Astrocyte of the cerebellum (primary cell): Measurements from ENCODE around the gene STEEP1.

Source experiments
- DNase-seq: peaks from one replicate; pipeline ENCODE4 v3.0.0-alpha.2; 2011; ENCODE audit warnings: low read depth
- H3K4me3 ChIP-seq: 2 replicates; pipeline ENCODE4 v1.5.1; 2011; ENCODE audit warnings: mild to moderate bottlenecking, low read depth, low read length, moderate library complexity
- CTCF ChIP-seq: IDR thresholded peaks from 2 replicates; pipeline ENCODE4 v1.5.1; 2012; ENCODE audit warnings: low read length, low read depth, moderate library complexity, mild to moderate bottlenecking; ENCODE audit errors: missing control alignments
- in situ Hi-C: cut with HindIII; loops from 2 replicates; pipeline ENCODE4 v1.10.0; 2017; ENCODE audit warnings: low sequenced_read_pairs

The STEEP1 gene

GRCh38 chrX:119537487-119537886 lies 27.7 kb downstream of the STEEP1 start:
- H3K4me3 ChIP-seq = no peak overlapping the region
- DNase-seq = no peak
- in situ Hi-C loops = no loop called here
- no peak for TF ChIP-seq CTCF

GRCh38 chrX:119529345-119530276 lies 35.6 kb downstream of the STEEP1 start:
- no peak for DNase-seq
- TF ChIP-seq CTCF = no peak
- in situ Hi-C loops = no loop called here
- H3K4me3 ChIP-seq = no peak overlapping the region

GRCh38 chrX:119523664-119524184 lies 41.5 kb downstream of the STEEP1 start:
- no peak for TF ChIP-seq CTCF
- in situ Hi-C loops = no loop called here
- DNase-seq = no peak
- H3K4me3 ChIP-seq = no peak overlapping the region

- no peak for DNase-seq
- TF ChIP-seq CTCF = no peak
- no peak overlapping the region for H3K4me3 ChIP-seq
- in situ Hi-C loops = no loop called here
Measured at GRCh38 chrX:119521246-119521645, 44.0 kb downstream of the STEEP1 start.

- DNase-seq = no peak
- no peak overlapping the region for H3K4me3 ChIP-seq
- no peak for TF ChIP-seq CTCF
- in situ Hi-C loops = no loop called here
Measured at GRCh38 chrX:119518371-119518770, 46.8 kb downstream of the STEEP1 start.

GRCh38 chrX:119516157-119516702 lies 49.0 kb downstream of the STEEP1 start:
- peak; percentile 36 for DNase-seq
- in situ Hi-C loops = no loop called here
- H3K4me3 ChIP-seq = no peak overlapping the region
- TF ChIP-seq CTCF = peak; percentile 78
